CD4-positive, alpha-beta T cell (primary cell): ENCODE measurements around the gene DAP. TPM values are rescaled to one million over a fixed set of nuclear protein-coding genes. Genes with fewer than 3 reads are reported as not detected.

Experiments used
- ATAC-seq: fragments of 200-7000 bp; cut with Tn5 transposase; one replicate; pipeline ENCODE4 v1.10.0; 2022; ENCODE audit warnings: mild to moderate bottlenecking; ENCODE audit not compliant: poor library complexity
- CTCF ChIA-PET: fragments of 350-600 bp; sonication (Branson Sonifier 250); formaldehyde crosslinking; loops from one replicate; lab custom pipeline; 2021; ENCODE audit warnings: antibody characterized with exemption, inconsistent platforms; lab: Charles Lee
- POLR2A ChIA-PET: fragments of 350-600 bp; sonication (Branson Sonifier 250); formaldehyde crosslinking; loops from one replicate; lab custom pipeline; 2021; ENCODE audit warnings: antibody characterized with exemption, inconsistent platforms; lab: Charles Lee
- DNase-seq, 14 experiments: peaks; one replicate each; pipeline ENCODE4 v3.0.0-alpha.2; 2013 to 2020; ENCODE audit warnings: mixed read lengths in 2 of 14
- H3K27ac ChIP-seq, 2 donors: one replicate each; pipeline versions ENCODE4 v1.5.1 to v1.7.0; 2013; ENCODE audit warnings: low read length in 2 of 2, low read depth in 1 of 2, mild to moderate bottlenecking in 1 of 2
- H3K27me3 ChIP-seq, 2 experiments: 1 replicate in 1 of 2; 2 replicates in 1 of 2; pipeline versions ENCODE4 v1.6.1 to v1.7.0; 2013; ENCODE audit warnings: low read length in 2 of 2, control low read depth in 1 of 2, mild to moderate bottlenecking in 1 of 2, moderate library complexity in 1 of 2; ENCODE audit not compliant: insufficient read depth in 2 of 2, control insufficient read depth in 1 of 2
- H3K36me3 ChIP-seq: one replicate; pipeline ENCODE4 v1.6.1; 2013; ENCODE audit warnings: low read length, control low read depth; ENCODE audit not compliant: insufficient read depth
- H3K4me1 ChIP-seq: one replicate; pipeline ENCODE4 v1.6.1; 2013; ENCODE audit warnings: low read length, control low read depth; ENCODE audit not compliant: insufficient read depth
- H3K4me3 ChIP-seq: one replicate; pipeline ENCODE4 v1.5.1; 2013; ENCODE audit warnings: mild to moderate bottlenecking, low read length, moderate library complexity
- H3K9me3 ChIP-seq, 2 experiments: 1 replicate in 1 of 2; 2 replicates in 1 of 2; pipeline versions ENCODE4 v1.6.1 to v1.7.0; 2013; ENCODE audit warnings: low read length in 2 of 2, mild to moderate bottlenecking in 2 of 2, control low read depth in 1 of 2, moderate library complexity in 1 of 2; ENCODE audit not compliant: control insufficient read depth in 1 of 2, insufficient read depth in 1 of 2
- H3K27ac Mint-ChIP-seq: one replicate; pipeline ENCODE4 v1.8.0; 2020; ENCODE audit warnings: mixed read lengths
- H3K27me3 Mint-ChIP-seq: one replicate; pipeline ENCODE4 v1.8.0; 2021; ENCODE audit warnings: mixed read lengths
- H3K36me3 Mint-ChIP-seq: one replicate; pipeline ENCODE4 v1.8.0; 2021; ENCODE audit warnings: low read depth, mixed read lengths
- H3K4me1 Mint-ChIP-seq: one replicate; pipeline ENCODE4 v1.8.0; 2021; ENCODE audit warnings: low read depth, mixed read lengths
- H3K4me3 Mint-ChIP-seq: one replicate; pipeline ENCODE4 v1.8.0; 2020; ENCODE audit warnings: mild to moderate bottlenecking, mixed read lengths
- H3K9me3 Mint-ChIP-seq: one replicate; pipeline ENCODE4 v1.8.0; 2020; ENCODE audit warnings: mixed read lengths
- intact Hi-C, 2 experiments: fragments of 100-400 bp; cut with DNase I in 1 of 2; cut with micrococcal nuclease in 1 of 2; formaldehyde crosslinking; loops; one replicate each; pipeline versions ENCODE4 v1.15.1 to v1.9.0; 2023 to 2025; cut with DNase I, micrococcal nuclease
- total RNA-seq, 174 experiments: library from RNA in 2 of 174; stranded (reverse) in 2 of 174; gene quantifications; one replicate each; pipeline ENCODE4 v1.2.3 and lab custom pipeline; 2021 to 2026
- TF ChIP-seq, protein P1 (sequence below): fragments of 200-600 bp; IDR thresholded peaks from one replicate; pipeline ENCODE4 v1.8.0; 2022; ENCODE audit warnings: antibody characterized with exemption, mild to moderate bottlenecking

Gene DAP
- total RNA-seq, 2 experiments from 2014 or later: 33.6 to 35.2 TPM

DNA sequence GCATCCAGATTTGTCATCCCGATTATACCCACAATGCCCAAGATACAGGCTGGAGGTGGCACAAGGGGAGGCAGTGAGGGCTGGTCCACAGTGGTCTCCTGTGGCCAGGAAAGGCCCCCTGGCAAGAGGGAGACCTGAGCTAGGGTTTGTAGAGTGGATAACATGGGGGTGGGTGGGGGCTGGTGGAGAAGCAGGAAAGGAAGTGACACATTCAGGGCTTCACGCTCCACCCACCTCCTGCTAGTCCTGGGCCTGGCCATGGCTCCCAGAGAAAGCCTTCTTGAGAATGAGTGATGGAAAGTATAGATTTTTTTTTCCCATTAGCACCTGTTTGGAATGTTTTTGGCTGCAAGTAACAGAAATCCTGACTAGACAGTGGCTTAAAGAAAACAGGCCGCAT is 115.9 kb downstream of the DAP start:
- Mint-ChIP-seq H3K27ac (no peak overlapping the region), H3K4me3 (no peak overlapping the region), H3K27me3 (peaks cover 4% of the 10 kb centered on the region), H3K4me1 (no peaks in the 10 kb centered on the region), H3K36me3 (no peaks in the 10 kb centered on the region), H3K9me3 (no peaks in the 10 kb centered on the region)
- Histone ChIP-seq H3K36me3 (no peaks in the 10 kb centered on the region), H3K9me3 (peaks cover 0 to 11% of the 10 kb centered on the region in 2 experiments), H3K27me3 (no peaks in the 10 kb centered on the region), H3K4me1 (no peaks in the 10 kb centered on the region), H3K4me3 (no peak overlapping the region), H3K27ac (no peak overlapping the region)
- ChIA-PET CTCF (no interaction called here), POLR2A (no interaction called here)
- TF ChIP-seq, protein P1, sequence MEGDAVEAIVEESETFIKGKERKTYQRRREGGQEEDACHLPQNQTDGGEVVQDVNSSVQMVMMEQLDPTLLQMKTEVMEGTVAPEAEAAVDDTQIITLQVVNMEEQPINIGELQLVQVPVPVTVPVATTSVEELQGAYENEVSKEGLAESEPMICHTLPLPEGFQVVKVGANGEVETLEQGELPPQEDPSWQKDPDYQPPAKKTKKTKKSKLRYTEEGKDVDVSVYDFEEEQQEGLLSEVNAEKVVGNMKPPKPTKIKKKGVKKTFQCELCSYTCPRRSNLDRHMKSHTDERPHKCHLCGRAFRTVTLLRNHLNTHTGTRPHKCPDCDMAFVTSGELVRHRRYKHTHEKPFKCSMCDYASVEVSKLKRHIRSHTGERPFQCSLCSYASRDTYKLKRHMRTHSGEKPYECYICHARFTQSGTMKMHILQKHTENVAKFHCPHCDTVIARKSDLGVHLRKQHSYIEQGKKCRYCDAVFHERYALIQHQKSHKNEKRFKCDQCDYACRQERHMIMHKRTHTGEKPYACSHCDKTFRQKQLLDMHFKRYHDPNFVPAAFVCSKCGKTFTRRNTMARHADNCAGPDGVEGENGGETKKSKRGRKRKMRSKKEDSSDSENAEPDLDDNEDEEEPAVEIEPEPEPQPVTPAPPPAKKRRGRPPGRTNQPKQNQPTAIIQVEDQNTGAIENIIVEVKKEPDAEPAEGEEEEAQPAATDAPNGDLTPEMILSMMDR: no peak
- DNase-seq: no peak
- no peak for ATAC-seq
- intact Hi-C loops: no loop called here

DNA sequence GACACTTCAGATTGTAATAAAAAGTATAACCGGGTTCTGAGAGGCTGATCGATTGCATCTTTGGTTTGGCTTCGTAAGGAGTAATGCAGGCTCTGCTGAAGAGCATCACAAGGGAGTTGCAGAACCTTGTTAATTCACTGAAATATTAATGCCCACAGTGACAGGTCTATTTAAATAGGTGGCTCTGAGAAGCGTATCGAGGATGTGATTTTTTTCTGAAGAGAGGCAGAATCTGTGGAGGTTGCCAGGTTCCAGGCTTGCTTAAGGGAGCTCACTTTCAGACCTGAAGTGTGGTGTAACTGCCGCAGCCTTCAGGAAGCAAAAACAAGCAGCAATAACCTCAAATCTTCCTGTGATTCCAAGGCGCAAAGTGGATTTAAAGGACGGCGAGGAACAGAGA is 116.8 kb downstream of the DAP start:
- H3K27me3 Mint-ChIP-seq: peaks cover 4% of the 10 kb centered on the region
- intact Hi-C loops: no loop called here
- Histone ChIP-seq H3K4me3 (no peak overlapping the region), H3K27ac (no peak overlapping the region), H3K27me3 (no peaks in the 10 kb centered on the region), H3K4me1 (no peaks in the 10 kb centered on the region), H3K9me3 (peaks cover 0 to 13% of the 10 kb centered on the region in 2 experiments), H3K36me3 (no peaks in the 10 kb centered on the region)
- H3K36me3 Mint-ChIP-seq: no peaks in the 10 kb centered on the region
- ChIA-PET POLR2A (no interaction called here), CTCF (interaction anchor here (0.7 kb wide), 1 partner anchor 58 kb away, joined by 3 read pairs; no protein-coding TSS in a partner anchor)
- H3K4me3 Mint-ChIP-seq: no peak overlapping the region
- H3K4me1 Mint-ChIP-seq: no peaks in the 10 kb centered on the region
- TF ChIP-seq, protein P1: no peak
- ATAC-seq: no peak
- no peak for DNase-seq
- H3K27ac Mint-ChIP-seq: no peak overlapping the region
- no peaks in the 10 kb centered on the region for H3K9me3 Mint-ChIP-seq

DNA sequence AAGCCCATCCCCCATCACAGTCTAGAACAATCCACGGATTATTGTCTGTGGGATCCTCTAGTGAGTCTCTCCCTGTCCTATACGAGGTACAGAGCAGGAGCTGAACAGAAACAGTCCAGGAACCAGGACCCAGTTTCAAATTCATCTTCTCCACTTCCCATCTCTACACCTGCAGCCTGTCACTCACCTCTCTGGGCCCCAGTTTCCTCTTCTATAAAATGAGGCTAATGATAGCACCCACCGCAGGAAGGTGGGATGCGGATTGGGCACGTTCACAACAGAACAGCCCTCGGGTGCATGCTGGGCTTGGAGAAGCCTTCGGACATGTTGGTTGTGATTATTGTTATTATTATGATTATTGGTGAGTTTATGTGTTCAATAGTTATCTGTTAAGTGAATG is 118.7 kb downstream of the DAP start:
- ATAC-seq: no peak
- CTCF ChIA-PET: no interaction called here

More for the DNA sequence above, 118.7 kb downstream of the DAP start:
- Histone ChIP-seq H3K27me3 (no peaks in the 10 kb centered on the region), H3K4me1 (no peaks in the 10 kb centered on the region), H3K36me3 (no peaks in the 10 kb centered on the region), H3K27ac (no peak overlapping the region), H3K4me3 (no peak overlapping the region), H3K9me3 (peaks cover 0 to 22% of the 10 kb centered on the region in 2 experiments)
- peaks cover 4% of the 10 kb centered on the region for H3K27me3 Mint-ChIP-seq
- intact Hi-C loops: no loop called here
- no peaks in the 10 kb centered on the region for H3K36me3 Mint-ChIP-seq
- H3K9me3 Mint-ChIP-seq: no peaks in the 10 kb centered on the region
- POLR2A ChIA-PET: no interaction called here
- no peak for DNase-seq
- H3K4me1 Mint-ChIP-seq: no peaks in the 10 kb centered on the region
- H3K4me3 Mint-ChIP-seq: no peak overlapping the region
- no peak overlapping the region for H3K27ac Mint-ChIP-seq
- TF ChIP-seq, protein P1: no peak
